HG03139 (cell line): ENCODE data around the gene LRP1B.
"Not testable (repeated sequence)": the region's sequence is repeated elsewhere in the genome, so short reads cannot be mapped to it uniquely, and the experiment has no call there.

Experiments used
- ATAC-seq: cut with Tn5 transposase; IDR thresholded peaks from one replicate; pipeline ENCODE4 v1.9.1; 2021; ENCODE audit not compliant: unreplicated experiment

The LRP1B gene

GRCh38 chr2:140337061-140337460, 1793.8 kb downstream of the LRP1B start:
- ATAC-seq: no peak

GRCh38 chr2:140316345-140316744, 1814.5 kb downstream of the LRP1B start:
- ATAC-seq: no peak

GRCh38 chr2:140311905-140312304, 1818.9 kb downstream of the LRP1B start:
- no peak for ATAC-seq

- no peak for ATAC-seq
Observed at GRCh38 chr2:140308706-140309105, 1822.1 kb downstream of the LRP1B start.

- no peak for ATAC-seq
Observed at GRCh38 chr2:140307532-140307931, 1823.3 kb downstream of the LRP1B start.

- no peak for ATAC-seq
Observed at GRCh38 chr2:140295767-140296166, 1835.0 kb downstream of the LRP1B start.

GRCh38 chr2:140288726-140289125, 1842.1 kb downstream of the LRP1B start:
- no peak for ATAC-seq

- no peak for ATAC-seq
Observed at GRCh38 chr2:140288213-140288612, 1842.6 kb downstream of the LRP1B start.

GRCh38 chr2:140286377-140286776, 1844.4 kb downstream of the LRP1B start:
- ATAC-seq: no peak

- not testable (repeated sequence) for ATAC-seq
Observed at GRCh38 chr2:140277344-140277743, 1853.5 kb downstream of the LRP1B start.

- no peak for ATAC-seq
Observed at GRCh38 chr2:140276661-140277060, 1854.2 kb downstream of the LRP1B start.

- no peak for ATAC-seq
Observed at GRCh38 chr2:140275427-140275826, 1855.4 kb downstream of the LRP1B start.

- no peak for ATAC-seq
Observed at GRCh38 chr2:140274891-140275290, 1855.9 kb downstream of the LRP1B start.

GRCh38 chr2:140273958-140274357, 1856.9 kb downstream of the LRP1B start:
- ATAC-seq: no peak

- ATAC-seq: no peak
Observed at GRCh38 chr2:140273408-140273807, 1857.4 kb downstream of the LRP1B start.

GRCh38 chr2:140270224-140270623, 1860.6 kb downstream of the LRP1B start:
- ATAC-seq: no peak

- ATAC-seq: no peak
Observed at GRCh38 chr2:140269000-140269399, 1861.8 kb downstream of the LRP1B start.

GRCh38 chr2:140262908-140263307, 1867.9 kb downstream of the LRP1B start:
- no peak for ATAC-seq

- no peak for ATAC-seq
Observed at GRCh38 chr2:140257692-140258300, 1873.0 kb downstream of the LRP1B start.

GRCh38 chr2:140256080-140256479, 1874.7 kb downstream of the LRP1B start:
- ATAC-seq: no peak

GRCh38 chr2:140249821-140250220, 1881.0 kb downstream of the LRP1B start:
- ATAC-seq: no peak

GRCh38 chr2:140248623-140249022, 1882.2 kb downstream of the LRP1B start:
- no peak for ATAC-seq

GRCh38 chr2:140247451-140248195, 1883.2 kb downstream of the LRP1B start:
- ATAC-seq: no peak
